ENCODE results near the gene LIG3.

DNA sequence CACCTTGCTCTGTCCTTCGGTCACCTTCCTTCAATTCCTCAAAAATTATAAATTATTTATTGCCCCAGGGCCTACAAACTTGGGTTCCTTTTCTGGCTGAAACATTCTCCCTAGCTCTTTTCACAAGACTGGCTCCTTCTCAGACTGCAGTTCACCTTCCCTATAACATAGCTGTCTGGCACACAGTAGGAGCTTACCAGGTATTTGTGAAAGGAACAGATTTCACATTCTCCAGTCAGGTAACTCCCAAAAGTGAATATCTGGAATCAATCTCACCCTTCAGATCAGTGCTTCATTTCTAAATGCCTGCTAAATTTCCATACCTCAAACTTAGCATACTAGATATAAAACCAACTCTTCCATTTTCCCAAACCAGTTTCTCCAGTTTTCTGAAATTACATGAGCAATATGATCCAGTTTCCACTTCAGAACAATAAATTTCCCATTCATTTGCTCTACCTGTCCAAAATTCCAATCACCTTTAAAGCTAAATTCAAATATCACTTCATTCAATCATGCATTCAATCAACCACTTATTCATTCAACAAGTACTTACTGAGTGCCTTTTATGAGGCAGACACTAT, 77.1 kb downstream of the LIG3 start:
- TF ChIP-seq, protein P1, sequence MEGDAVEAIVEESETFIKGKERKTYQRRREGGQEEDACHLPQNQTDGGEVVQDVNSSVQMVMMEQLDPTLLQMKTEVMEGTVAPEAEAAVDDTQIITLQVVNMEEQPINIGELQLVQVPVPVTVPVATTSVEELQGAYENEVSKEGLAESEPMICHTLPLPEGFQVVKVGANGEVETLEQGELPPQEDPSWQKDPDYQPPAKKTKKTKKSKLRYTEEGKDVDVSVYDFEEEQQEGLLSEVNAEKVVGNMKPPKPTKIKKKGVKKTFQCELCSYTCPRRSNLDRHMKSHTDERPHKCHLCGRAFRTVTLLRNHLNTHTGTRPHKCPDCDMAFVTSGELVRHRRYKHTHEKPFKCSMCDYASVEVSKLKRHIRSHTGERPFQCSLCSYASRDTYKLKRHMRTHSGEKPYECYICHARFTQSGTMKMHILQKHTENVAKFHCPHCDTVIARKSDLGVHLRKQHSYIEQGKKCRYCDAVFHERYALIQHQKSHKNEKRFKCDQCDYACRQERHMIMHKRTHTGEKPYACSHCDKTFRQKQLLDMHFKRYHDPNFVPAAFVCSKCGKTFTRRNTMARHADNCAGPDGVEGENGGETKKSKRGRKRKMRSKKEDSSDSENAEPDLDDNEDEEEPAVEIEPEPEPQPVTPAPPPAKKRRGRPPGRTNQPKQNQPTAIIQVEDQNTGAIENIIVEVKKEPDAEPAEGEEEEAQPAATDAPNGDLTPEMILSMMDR (conservative IDR thresholded peaks at IDR 0.05; ENCODE audit: low read depth in 2 of 2), result no peak
- no peak for TF ChIP-seq EZH2 (IDR thresholded peaks at IDR 0.05; ENCODE audit: low read depth, unreplicated experiment)
- TF ChIP-seq POLR2AphosphoS5 (IDR thresholded peaks at IDR 0.05; ENCODE audit: low read depth), result no peak
